GM10248 (cell line): ENCODE results near the gene FAM219A.
A peak's percentile ranks its signal among the peaks of the same experiment; 100 is the strongest.

Source experiments
- CTCF ChIA-PET: fragments of 300-600 bp; sonication (Branson Sonifier 250); formaldehyde crosslinking; extraction: SDS; loops from one replicate; lab custom pipeline; 2021; ENCODE audit warnings: antibody characterized with exemption; lab: Yijun Ruan, JAX
- POLR2A ChIA-PET: fragments of 350-650 bp; sonication (Branson Sonifier 250); formaldehyde crosslinking; extraction: SDS; loops from one replicate; lab custom pipeline; 2020; ENCODE audit warnings: antibody characterized with exemption; lab: Yijun Ruan, JAX
- DNase-seq: peaks from one replicate; pipeline ENCODE4 v3.0.0; 2012; ENCODE audit errors: extremely low spot score
- CTCF ChIP-seq: IDR thresholded peaks from 2 replicates; pipeline ENCODE4 v1.5.1; 2012; ENCODE audit warnings: mild to moderate bottlenecking, low read depth; ENCODE audit errors: extremely low read depth, missing control alignments, control extremely low read depth

FAM219A gene

GRCh38 chr9:34406219-34406618 is 52.2 kb downstream of the FAM219A start:
- POLR2A ChIA-PET = no interaction called here
- CTCF ChIA-PET = interaction anchor here (1.8 to 3.4 kb wide), 2 partner anchors 25 to 228 kb away, joined by 4 to 19 read pairs; no protein-coding TSS in a partner anchor
- no peak for DNase-seq
- no peak for TF ChIP-seq CTCF

GRCh38 chr9:34405719-34406118 is 52.7 kb downstream of the FAM219A start:
- ChIA-PET POLR2A (no interaction called here), CTCF (interaction anchor here (0.6 to 3.6 kb wide), 6 partner anchors 11 to 228 kb away, joined by 3 to 43 read pairs (median 20); no protein-coding TSS in a partner anchor)
- no peak for DNase-seq
- TF ChIP-seq CTCF = no peak

- DNase-seq = peak; percentile 57
- POLR2A ChIA-PET = no interaction called here
- TF ChIP-seq CTCF = peak; percentile 94
- CTCF ChIA-PET = interaction anchor here (0.5 to 3.6 kb wide), 73 partner anchors 9 to 1092 kb away, joined by 3 to 43 read pairs (median 5); partner anchors contain the start of genes DNAI1, FAM219A, GALT and MYORG
Observed at GRCh38 chr9:34403554-34404380, 54.6 kb downstream of the FAM219A start.

GRCh38 chr9:34400686-34401602 is 57.4 kb downstream of the FAM219A start:
- DNase-seq = no peak
- no peak for TF ChIP-seq CTCF
- CTCF ChIA-PET = interaction anchor here (1.0 kb wide), 1 partner anchor 10 kb away, joined by 3 read pairs; no protein-coding TSS in a partner anchor
- POLR2A ChIA-PET = no interaction called here

GRCh38 chr9:34400275-34400674 is 58.1 kb downstream of the FAM219A start:
- POLR2A ChIA-PET = no interaction called here

More at GRCh38 chr9:34400275-34400674, 58.1 kb downstream of the FAM219A start:
- CTCF ChIA-PET = interaction anchor here (1.0 kb wide), 1 partner anchor 11 kb away, joined by 3 read pairs; no protein-coding TSS in a partner anchor
- DNase-seq = no peak
- no peak for TF ChIP-seq CTCF
